HEK293 (cell line): Measurements from ENCODE around the gene SNRNP70.

Experiments used
- EGR2 ChIP-seq: fragments of 450-650 bp; formaldehyde crosslinking; IDR thresholded peaks from 2 replicates; pipeline ENCODE4 v1.5.1; 2016; ENCODE audit warnings: low read depth, missing biosample characterization, missing genetic modification characterization
- ELK4 ChIP-seq: IDR thresholded peaks from 2 replicates; pipeline ENCODE4 v1.6.1; 2011; ENCODE audit warnings: mild to moderate bottlenecking, low read depth, low read length, borderline replicate concordance
- KLF8 ChIP-seq: fragments of 450-650 bp; formaldehyde crosslinking; IDR thresholded peaks from 2 replicates; pipeline ENCODE4 v1.5.1; 2016; ENCODE audit warnings: missing biosample characterization, missing genetic modification characterization
- MYNN ChIP-seq: fragments of 450-650 bp; formaldehyde crosslinking; IDR thresholded peaks from 2 replicates; pipeline ENCODE4 v1.5.1; 2016; ENCODE audit warnings: missing biosample characterization, missing genetic modification characterization, borderline replicate concordance
- PRDM6 ChIP-seq: fragments of 450-650 bp; formaldehyde crosslinking; IDR thresholded peaks from 2 replicates; pipeline ENCODE4 v1.5.1; 2017; ENCODE audit warnings: missing biosample characterization, missing genetic modification characterization
- SP2 ChIP-seq: fragments of 450-650 bp; formaldehyde crosslinking; IDR thresholded peaks from 2 replicates; pipeline ENCODE4 v1.5.1; 2016; ENCODE audit warnings: missing biosample characterization, missing genetic modification characterization
- TCF7L2 ChIP-seq: IDR thresholded peaks from 2 replicates; pipeline ENCODE4 v1.6.1; 2011; ENCODE audit warnings: low read depth, mild to moderate bottlenecking, inconsistent platforms, low read length, moderate library complexity, borderline replicate concordance
- YY1 ChIP-seq: fragments of 450-650 bp; formaldehyde crosslinking; IDR thresholded peaks from 2 replicates; pipeline ENCODE4 v1.5.1; 2018; ENCODE audit warnings: missing biosample characterization, missing genetic modification characterization
- ZBTB17 ChIP-seq: fragments of 450-650 bp; formaldehyde crosslinking; IDR thresholded peaks from 2 replicates; pipeline ENCODE4 v1.5.1; 2016; ENCODE audit warnings: missing biosample characterization, missing genetic modification characterization
- ZFHX2 ChIP-seq: fragments of 450-650 bp; formaldehyde crosslinking; conservative IDR thresholded peaks from 2 replicates; pipeline ENCODE4 v1.5.1; 2016; ENCODE audit warnings: missing biosample characterization, missing genetic modification characterization
- ZNF10 ChIP-seq: fragments of 450-650 bp; formaldehyde crosslinking; IDR thresholded peaks from 2 replicates; pipeline ENCODE4 v1.5.1; 2017; ENCODE audit warnings: missing biosample characterization, missing genetic modification characterization
- ZNF155 ChIP-seq: fragments of 450-650 bp; formaldehyde crosslinking; IDR thresholded peaks from 2 replicates; pipeline ENCODE4 v1.5.1; 2016; ENCODE audit warnings: missing biosample characterization, missing genetic modification characterization
- ZNF18 ChIP-seq: fragments of 450-650 bp; formaldehyde crosslinking; IDR thresholded peaks from 2 replicates; pipeline ENCODE4 v1.5.1; 2016; ENCODE audit warnings: missing biosample characterization, missing genetic modification characterization
- ZNF223 ChIP-seq: fragments of 450-650 bp; formaldehyde crosslinking; IDR thresholded peaks from 2 replicates; pipeline ENCODE4 v1.5.1; 2016; ENCODE audit warnings: missing biosample characterization, missing genetic modification characterization
- ZNF23 ChIP-seq: fragments of 450-650 bp; formaldehyde crosslinking; IDR thresholded peaks from 2 replicates; pipeline ENCODE4 v1.5.1; 2016; ENCODE audit warnings: missing biosample characterization, missing genetic modification characterization, borderline replicate concordance
- ZNF280C ChIP-seq: fragments of 450-650 bp; formaldehyde crosslinking; IDR thresholded peaks from 2 replicates; pipeline ENCODE4 v1.5.1; 2016; ENCODE audit warnings: missing biosample characterization, missing genetic modification characterization
- ZNF302 ChIP-seq: fragments of 450-650 bp; formaldehyde crosslinking; IDR thresholded peaks from 2 replicates; pipeline ENCODE4 v1.5.1; 2016; ENCODE audit warnings: missing biosample characterization, missing genetic modification characterization, low read depth
- ZNF350 ChIP-seq: fragments of 450-650 bp; formaldehyde crosslinking; IDR thresholded peaks from 2 replicates; pipeline ENCODE4 v1.5.0; 2017; ENCODE audit warnings: missing biosample characterization, mild to moderate bottlenecking, missing genetic modification characterization
- ZNF433 ChIP-seq: fragments of 450-650 bp; formaldehyde crosslinking; IDR thresholded peaks from 2 replicates; pipeline ENCODE4 v1.5.1; 2016; ENCODE audit warnings: missing biosample characterization, missing genetic modification characterization, low read depth
- ZNF518A ChIP-seq: fragments of 450-650 bp; formaldehyde crosslinking; conservative IDR thresholded peaks from 2 replicates; pipeline ENCODE4 v1.5.1; 2016; ENCODE audit warnings: low read depth, missing biosample characterization, missing genetic modification characterization
- ZNF549 ChIP-seq: fragments of 450-650 bp; IDR thresholded peaks from 2 replicates; pipeline ENCODE4 v1.5.1; 2018; ENCODE audit warnings: missing biosample characterization, missing genetic modification characterization, mild to moderate bottlenecking, inconsistent platforms, moderate library complexity
- ZNF560 ChIP-seq: fragments of 450-650 bp; formaldehyde crosslinking; IDR thresholded peaks from 2 replicates; pipeline ENCODE4 v1.5.1; 2017; ENCODE audit warnings: missing biosample characterization, missing genetic modification characterization, borderline replicate concordance
- ZNF561 ChIP-seq: fragments of 450-650 bp; IDR thresholded peaks from 2 replicates; pipeline ENCODE4 v1.5.1; 2018; ENCODE audit warnings: missing biosample characterization, missing genetic modification characterization, borderline replicate concordance
- ZNF621 ChIP-seq: fragments of 450-650 bp; formaldehyde crosslinking; IDR thresholded peaks from 2 replicates; pipeline ENCODE4 v1.5.1; 2017; ENCODE audit warnings: missing biosample characterization, missing genetic modification characterization
- ZNF670 ChIP-seq: fragments of 450-650 bp; formaldehyde crosslinking; IDR thresholded peaks from 2 replicates; pipeline ENCODE4 v1.5.1; 2016; ENCODE audit warnings: missing biosample characterization, missing genetic modification characterization, low read depth
- ZNF768 ChIP-seq: fragments of 450-650 bp; formaldehyde crosslinking; IDR thresholded peaks from 2 replicates; pipeline ENCODE4 v1.5.1; 2018; ENCODE audit warnings: missing biosample characterization, mild to moderate bottlenecking, missing genetic modification characterization
- ZNF777 ChIP-seq: fragments of 450-650 bp; formaldehyde crosslinking; IDR thresholded peaks from 2 replicates; pipeline ENCODE4 v1.5.1; 2017; ENCODE audit warnings: missing biosample characterization, missing genetic modification characterization, borderline replicate concordance
- ZNF791 ChIP-seq: fragments of 450-650 bp; formaldehyde crosslinking; IDR thresholded peaks from 2 replicates; pipeline ENCODE4 v1.5.1; 2016; ENCODE audit warnings: missing biosample characterization, missing genetic modification characterization
- ZNF837 ChIP-seq: fragments of 450-650 bp; formaldehyde crosslinking; IDR thresholded peaks from 2 replicates; pipeline ENCODE4 v1.5.1; 2016; ENCODE audit warnings: missing biosample characterization, missing genetic modification characterization

SNRNP70 gene

GRCh38 chr19:49157445-49158224, 72.4 kb downstream of the SNRNP70 start, which contains the start of gene TRPM4 (continued):
- TF ChIP-seq SP2 (peak; percentile 87), KLF8 (tag by site-specific recombination) (0 out of 2 replicates have a peak, but pooled peaks have one; percentile 54), ZNF433 (tag by site-specific recombination) (no peak), ELK4 (no peak), ZNF549 (tag by site-specific recombination) (no peak), ZNF10 (no peak), MYNN (tag by site-specific recombination) (no peak), YY1 (tag by site-specific recombination) (no peak), ZNF621 (tag by site-specific recombination) (no peak), ZNF768 (no peak), ZNF837 (tag by site-specific recombination) (no peak), ZNF18 (tag by site-specific recombination) (no peak), ZBTB17 (tag by site-specific recombination) (peak; percentile 74), ZNF518A (tag by site-specific recombination) (no peak), ZNF670 (tag by site-specific recombination) (no peak), ZNF155 (tag by site-specific recombination) (no peak), ZNF302 (tag by site-specific recombination) (no peak), ZNF560 (tag by site-specific recombination) (no peak), EGR2 (tag by site-specific recombination) (no peak), ZNF561 (tag by site-specific recombination) (peak; percentile 58; the same call in 1 of the 2 replicates), PRDM6 (tag by site-specific recombination) (no peak), ZNF777 (tag by site-specific recombination) (no peak), ZFHX2 (tag by site-specific recombination) (no peak), ZNF280C (tag by site-specific recombination) (no peak), ZNF791 (no peak), ZNF23 (tag by site-specific recombination) (no peak), ZNF350 (no peak), ZNF223 (tag by site-specific recombination) (peak; percentile 68; the same call in 1 of the 2 replicates), TCF7L2 (no peak)
